ENCODE data around the gene OR6S1. TPM values are rescaled to one million over a fixed set of nuclear protein-coding genes. Genes with fewer than 3 reads are reported as not detected.

The OR6S1 gene
- total RNA-seq, 2 donors from 2014 or later = not detected

- Histone ChIP-seq H3K36me3 (replicated peaks in 1 of 2; ENCODE audit: insufficient read depth in 1 of 2, low read depth in 2 of 2) (no peaks in the 10 kb centered on the region), H3K27ac (peak overlapping the region in 3 of 4 donors; percentile 62 to 81 (median 66)), H3K4me3 (no peak overlapping the region), H3K4me1 (peaks cover 15% of the 10 kb centered on the region), H3K9me3 (no peaks in the 10 kb centered on the region), H3K27me3 (no peaks in the 10 kb centered on the region)
- intact Hi-C loops (cut with DNase I) = no loop called here
- DNase-seq (no peak), ATAC-seq (no peak)
- no peak for TF ChIP-seq CTCF (IDR thresholded peaks at IDR 0.05)
- 9 to 23% methylated on average over 17 of the region's 17 CpGs for WGBS, 2 donors
Observed at GRCh38 chr14:20614038-20614840, 27.3 kb downstream of the OR6S1 start.

- intact Hi-C loops (cut with DNase I) = no loop called here
- Histone ChIP-seq H3K4me3 (no peak overlapping the region), H3K27ac (peak overlapping the region; percentile 26 to 81 (median 64)), H3K9me3 (no peaks in the 10 kb centered on the region), H3K27me3 (no peaks in the 10 kb centered on the region), H3K4me1 (peaks cover 15% of the 10 kb centered on the region), H3K36me3 (replicated peaks in 1 of 2; ENCODE audit: insufficient read depth in 1 of 2, low read depth in 2 of 2) (no peaks in the 10 kb centered on the region)
- peak; percentile 85 to 90 (median 89) for DNase-seq
- TF ChIP-seq POLR2A (IDR thresholded peaks at IDR 0.05) = peak in 2 of 3 donors; percentile 4 to 23
- TF ChIP-seq CTCF (IDR thresholded peaks at IDR 0.05) = peak; percentile 40 to 99 (median 91)
- 1% methylated on average over 18 to 34 of the region's 34 CpGs for WGBS, 2 donors
- ATAC-seq = peak; percentile 82
Observed at GRCh38 chr14:20613094-20614037, 28.1 kb downstream of the OR6S1 start.

DNA sequence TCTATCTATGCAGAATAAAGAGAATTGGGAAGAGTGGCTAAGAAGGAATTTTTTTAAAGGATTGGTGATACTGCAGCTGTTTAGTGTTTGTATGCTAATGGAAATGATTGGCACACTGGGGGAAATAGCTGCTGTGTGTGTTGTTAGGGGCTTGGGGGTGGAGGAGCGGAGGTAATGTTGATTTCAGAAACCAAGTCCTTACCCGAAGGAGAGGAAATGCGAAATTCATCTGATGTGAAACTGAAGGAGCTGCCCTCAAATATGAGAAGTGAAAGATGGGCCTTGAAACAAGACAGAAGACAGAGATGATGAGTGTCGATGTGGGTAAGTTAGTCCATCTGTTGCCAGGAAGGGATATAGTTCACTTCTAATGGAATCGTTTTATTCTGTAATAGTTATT, 29.1 kb downstream of the OR6S1 start:
- H3K4me3 ChIP-seq = no peak overlapping the region
- H3K27ac ChIP-seq = peak overlapping the region in 1 of 4 donors; percentile 66
- no peak for ATAC-seq

GRCh38 chr14:20611277-20611676, 30.2 kb downstream of the OR6S1 start:
- ATAC-seq (no peak), DNase-seq (no peak)
- Histone ChIP-seq H3K27ac (no peak overlapping the region), H3K4me3 (no peak overlapping the region), H3K9me3 (no peaks in the 10 kb centered on the region), H3K4me1 (peaks cover 15% of the 10 kb centered on the region), H3K36me3 (replicated peaks in 1 of 2; ENCODE audit: insufficient read depth in 1 of 2, low read depth in 2 of 2) (no peaks in the 10 kb centered on the region), H3K27me3 (no peaks in the 10 kb centered on the region)
- 42 to 45% methylated on average over 4 of the region's 4 CpGs for WGBS, 2 donors
- TF ChIP-seq POLR2A (IDR thresholded peaks at IDR 0.05) = no peak
- TF ChIP-seq CTCF (IDR thresholded peaks at IDR 0.05) = no peak
- intact Hi-C loops (cut with DNase I) = no loop called here

More for the DNA sequence above, 29.1 kb downstream of the OR6S1 start:
- intact Hi-C loops (cut with DNase I) = no loop called here
- H3K36me3 ChIP-seq (replicated peaks in 1 of 2; ENCODE audit: insufficient read depth in 1 of 2, low read depth in 2 of 2) = no peaks in the 10 kb centered on the region
- WGBS, 2 donors = 43 to 48% methylated on average over 5 of the region's 5 CpGs
- peaks cover 15% of the 10 kb centered on the region for H3K4me1 ChIP-seq
- DNase-seq = no peak
- H3K9me3 ChIP-seq = no peaks in the 10 kb centered on the region
- H3K27me3 ChIP-seq = no peaks in the 10 kb centered on the region
- TF ChIP-seq CTCF (IDR thresholded peaks at IDR 0.05) (no peak), POLR2A (IDR thresholded peaks at IDR 0.05) (no peak)

All from body of pancreas (tissue), 4 donors.